Activated naive CD8-positive, alpha-beta T cell treated with anti-CD3 and anti-CD28 coated beads, Interleukin-2, amount 50 U/mL, for 16 hours (primary cell): Measurements from ENCODE around the gene DIAPH1.

Experiments
- DNase-seq: peaks from one replicate; pipeline ENCODE4 v3.0.0-alpha.2; 2020; ENCODE audit warnings: low read depth, low spot score

The DIAPH1 gene

GRCh38 chr5:141506381-141507155, 112.2 kb downstream of the DIAPH1 start:
- no peak for DNase-seq

- DNase-seq: no peak
These were observed 114.6 kb downstream of the DIAPH1 start for GRCh38 chr5:141504216-141504615.

GRCh38 chr5:141503681-141504080, 115.1 kb downstream of the DIAPH1 start:
- DNase-seq: no peak

GRCh38 chr5:141501761-141502160, 117.0 kb downstream of the DIAPH1 start:
- DNase-seq: no peak

- DNase-seq: no peak
These were observed 122.8 kb downstream of the DIAPH1 start for GRCh38 chr5:141496038-141496437.

GRCh38 chr5:141495453-141495811, 123.4 kb downstream of the DIAPH1 start:
- DNase-seq: no peak

GRCh38 chr5:141494761-141495452, 123.9 kb downstream of the DIAPH1 start:
- DNase-seq: no peak

GRCh38 chr5:141493500-141494422, 125.0 kb downstream of the DIAPH1 start:
- no peak for DNase-seq

- DNase-seq: no peak
These were observed 126.5 kb downstream of the DIAPH1 start for GRCh38 chr5:141492168-141492885.

- DNase-seq: no peak
These were observed 127.3 kb downstream of the DIAPH1 start for GRCh38 chr5:141491323-141492167.

GRCh38 chr5:141490771-141491170, 128.0 kb downstream of the DIAPH1 start:
- DNase-seq: no peak

GRCh38 chr5:141490271-141490670, 128.5 kb downstream of the DIAPH1 start:
- DNase-seq: no peak

GRCh38 chr5:141489841-141490240, 129.0 kb downstream of the DIAPH1 start:
- no peak for DNase-seq

- no peak for DNase-seq
These were observed 129.9 kb downstream of the DIAPH1 start, which contains the start of gene PCDHGC5 for GRCh38 chr5:141488591-141489561. TSS of gene PCDHGC5 (plus strand) at chr5:141489081. CDS start at chr5:141489241, 160 bp downstream.

- no peak for DNase-seq
These were observed 131.7 kb downstream of the DIAPH1 start for GRCh38 chr5:141487131-141487530.

- no peak for DNase-seq
These were observed 132.7 kb downstream of the DIAPH1 start for GRCh38 chr5:141486091-141486490.

GRCh38 chr5:141485321-141486055, 133.3 kb downstream of the DIAPH1 start:
- no peak for DNase-seq

GRCh38 chr5:141484641-141485311, 134.0 kb downstream of the DIAPH1 start, which contains the start of gene PCDHGC4:
TSS of gene PCDHGC4 (plus strand) at chr5:141485030. CDS start at chr5:141485174, 144 bp downstream.
- DNase-seq: no peak
